NCI-H2029 treated with DMSO at 0.1 percent for 48 hours (cell line): ENCODE measurements around the gene SPC24.
"Not testable (repeated sequence)": the region's sequence is repeated elsewhere in the genome, so short reads cannot be mapped to it uniquely, and the experiment has no call there.

Source experiments
- DNase-seq: peaks from one replicate; lab custom pipeline; 2025; lab: John Stamatoyannopoulos, UW

The SPC24 gene

DNA sequence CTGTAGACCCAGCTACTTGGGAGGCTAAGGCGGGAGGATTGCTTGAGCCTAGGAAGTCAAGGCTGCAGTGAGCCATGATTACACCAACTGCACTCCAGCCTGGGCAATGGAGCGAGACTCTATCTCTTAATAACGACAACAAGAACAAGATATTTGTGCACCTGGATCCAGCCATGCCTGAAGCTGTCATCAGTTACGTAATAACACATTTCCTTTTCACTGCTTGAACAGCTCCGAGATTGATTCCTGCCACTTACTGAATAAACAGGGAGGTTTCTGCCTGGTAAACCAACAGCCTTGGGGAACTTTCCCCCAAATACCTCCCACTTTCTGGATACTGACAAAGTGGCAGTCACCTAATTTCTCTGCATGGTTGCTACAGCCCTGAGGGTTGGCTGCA, 36.4 kb upstream of the SPC24 start:
- DNase-seq = no peak

DNA sequence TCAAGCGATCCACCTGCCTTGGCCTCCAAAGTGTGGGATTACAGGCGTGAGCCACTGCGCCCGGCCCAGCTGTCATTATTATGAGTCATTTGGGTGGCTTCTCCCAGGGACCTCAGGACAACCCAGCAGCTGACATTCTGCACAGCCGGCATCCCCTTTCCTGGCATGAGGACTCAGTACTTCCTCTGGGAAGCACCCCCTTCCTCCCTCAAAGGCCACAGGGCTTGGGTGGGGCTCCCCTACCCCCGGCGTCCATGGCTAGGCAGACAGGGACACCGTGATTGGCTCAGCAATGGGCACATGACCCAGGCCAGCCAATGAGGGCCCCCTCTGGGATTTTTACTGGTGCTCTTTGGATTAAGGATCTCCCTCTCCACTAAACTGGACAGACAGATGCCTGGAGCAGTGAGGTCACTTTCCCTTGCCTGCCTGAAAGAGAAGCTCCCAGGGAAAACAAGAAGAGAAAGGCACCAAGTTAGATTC, 35.7 kb upstream of the SPC24 start:
- no peak for DNase-seq

DNA sequence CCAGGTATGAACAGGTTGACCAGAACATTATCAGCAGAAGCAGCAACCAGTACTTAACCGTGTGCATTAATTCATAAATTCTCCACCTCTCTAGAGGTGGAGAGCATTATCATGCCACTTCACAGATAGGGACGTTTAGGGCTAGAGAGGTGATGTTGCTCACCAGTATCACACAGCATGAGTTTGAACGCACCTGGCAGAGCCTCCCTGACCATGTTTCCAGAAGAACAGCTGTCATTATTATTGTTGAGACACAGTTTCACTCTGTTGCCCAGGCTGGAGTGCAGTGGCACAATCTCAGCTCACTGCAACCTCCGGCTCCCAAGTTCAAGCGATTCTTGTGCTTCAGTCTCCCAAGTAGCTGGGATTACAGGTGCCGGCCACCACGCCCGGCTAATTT, 34.9 kb upstream of the SPC24 start:
- no peak for DNase-seq

DNA sequence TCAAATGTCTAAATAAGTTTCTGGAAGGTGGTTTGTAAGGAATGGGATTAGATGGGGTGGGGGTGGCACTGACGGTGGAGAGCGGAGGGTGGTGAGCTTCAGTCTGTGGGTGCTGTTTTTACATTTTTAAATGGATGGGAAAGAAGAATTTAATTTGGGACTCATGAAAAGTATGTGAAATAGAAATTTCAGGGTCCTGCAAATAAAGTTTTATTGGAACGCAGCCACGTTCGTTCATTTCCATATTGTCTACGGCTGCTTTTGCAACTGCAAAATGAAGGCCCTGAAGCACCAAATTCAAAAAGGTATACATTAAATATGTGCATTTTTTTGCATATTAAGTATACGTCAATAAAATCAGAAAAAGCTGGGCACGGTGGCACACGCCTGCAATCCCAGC, 31.9 kb upstream of the SPC24 start:
- no peak for DNase-seq

DNA sequence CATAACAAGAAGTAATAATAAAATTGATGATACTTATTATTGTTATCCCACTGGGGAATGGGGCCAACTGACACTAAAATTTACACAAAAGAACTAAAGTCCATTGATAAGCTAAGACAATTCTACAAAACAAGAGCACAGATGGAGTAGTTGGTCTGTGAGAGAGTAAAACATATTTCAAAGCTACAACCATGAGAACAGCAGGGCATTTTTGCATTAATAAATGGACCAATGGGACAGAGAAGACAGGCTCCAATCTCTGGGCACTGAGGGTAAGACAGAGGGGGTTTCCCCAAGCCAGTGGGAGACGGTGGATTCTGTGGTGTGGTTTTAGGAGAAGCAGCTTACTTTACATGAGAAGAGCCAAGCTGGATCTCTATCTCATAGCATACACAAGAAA, 27.4 kb upstream of the SPC24 start:
- no peak for DNase-seq

DNA sequence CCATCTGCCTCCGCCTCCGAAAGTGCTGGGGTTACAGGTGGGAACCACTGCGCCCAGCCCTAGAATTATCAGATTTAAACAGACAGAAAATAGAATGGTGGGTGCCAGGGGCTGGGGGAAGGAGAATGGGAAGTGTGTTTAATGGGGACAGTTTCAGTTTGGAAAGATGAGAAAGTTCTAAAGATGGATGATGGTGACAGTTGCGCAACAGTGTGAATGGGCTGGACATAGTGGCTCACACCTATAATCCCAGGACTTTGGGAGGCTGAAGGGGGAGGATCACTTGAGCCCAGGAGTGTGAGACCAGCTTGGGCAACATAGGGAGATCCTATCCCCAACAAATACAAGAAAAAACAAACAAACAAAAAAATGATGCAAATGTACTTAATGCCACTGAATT, 25.9 kb upstream of the SPC24 start:
- DNase-seq = no peak

DNA sequence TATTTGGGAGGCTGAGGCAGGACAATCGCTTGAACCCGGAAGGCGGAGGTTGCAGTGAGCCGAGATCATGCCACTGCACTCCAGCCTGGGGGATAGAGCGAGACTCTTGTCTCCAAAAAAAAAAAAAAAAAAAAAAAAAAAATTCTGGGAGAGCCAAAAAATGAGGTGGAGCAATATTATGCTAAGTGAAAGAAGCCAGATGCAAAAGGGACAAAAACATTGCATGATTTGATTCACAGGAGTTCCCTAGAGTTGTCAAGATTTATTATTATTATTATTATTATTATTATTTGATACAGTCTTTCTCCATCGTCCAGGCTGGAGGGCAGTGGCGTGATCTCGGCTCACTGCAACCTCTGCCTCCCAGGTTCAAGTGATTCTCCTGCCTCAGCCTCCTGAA, 25.4 kb upstream of the SPC24 start:
- DNase-seq = not testable (repeated sequence)

DNA sequence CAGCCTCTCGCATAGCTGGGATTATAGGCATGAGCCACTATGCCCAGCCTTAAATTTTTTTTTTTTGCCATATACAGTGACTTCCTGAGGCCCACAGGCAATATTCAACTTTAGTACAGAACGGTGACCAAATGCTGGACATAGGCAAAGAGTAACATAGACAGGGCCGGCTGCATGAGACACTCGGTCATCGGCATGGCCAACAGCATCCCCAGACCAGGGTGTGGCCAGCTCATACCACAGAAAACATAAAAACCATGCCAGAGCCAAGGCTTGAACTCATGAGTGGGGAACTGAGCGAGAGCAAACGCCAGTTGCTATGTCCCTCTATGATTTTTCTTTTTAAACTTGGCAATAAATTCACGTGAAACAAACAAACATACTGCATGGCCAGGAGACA, 24.8 kb upstream of the SPC24 start:
- DNase-seq = no peak

DNA sequence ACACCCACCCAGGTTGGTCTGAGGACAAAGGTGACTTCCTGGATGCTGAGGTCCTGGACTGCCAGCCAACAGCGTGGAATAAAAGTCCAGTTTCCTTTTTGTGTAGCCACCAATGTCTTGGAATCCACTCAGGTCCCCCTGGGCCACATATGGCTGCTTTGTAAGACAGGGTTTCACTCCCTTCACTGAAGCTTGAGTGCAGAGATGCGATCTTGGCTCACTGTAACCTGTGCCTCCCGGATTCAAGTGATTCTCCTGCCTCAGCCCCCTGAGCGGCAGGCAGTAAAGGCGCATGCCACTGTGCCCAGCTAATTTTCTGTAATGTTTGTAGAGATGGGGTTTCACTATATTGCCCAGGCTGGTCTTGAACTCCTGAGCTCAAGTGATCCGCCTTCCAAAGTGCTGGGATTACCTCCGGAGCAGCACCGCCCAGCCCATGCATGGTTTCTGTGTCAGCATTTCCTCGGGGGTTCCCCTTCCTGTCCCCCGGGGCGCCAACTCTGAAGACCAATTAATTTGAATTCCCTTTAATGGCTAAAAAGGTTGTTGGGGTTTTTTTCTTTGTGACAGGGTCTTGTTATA, 24.2 kb upstream of the SPC24 start:
- no peak for DNase-seq

DNA sequence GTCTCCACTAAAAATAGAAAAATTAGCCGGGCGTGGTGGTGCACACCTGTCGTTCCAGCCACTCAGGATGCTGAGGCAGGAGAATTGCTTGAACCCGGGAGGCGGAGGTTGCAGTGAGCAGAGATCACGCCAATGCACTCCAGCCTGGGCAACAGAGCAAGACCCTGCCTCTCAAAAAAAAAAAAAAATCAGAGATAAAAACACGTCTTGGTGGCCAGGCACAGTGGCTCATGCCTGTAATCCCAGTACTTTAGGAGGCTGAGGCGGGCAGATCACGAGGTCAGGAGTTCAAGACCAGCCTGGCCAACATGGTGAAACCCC, 23.5 kb upstream of the SPC24 start:
- DNase-seq = not testable (repeated sequence)

DNA sequence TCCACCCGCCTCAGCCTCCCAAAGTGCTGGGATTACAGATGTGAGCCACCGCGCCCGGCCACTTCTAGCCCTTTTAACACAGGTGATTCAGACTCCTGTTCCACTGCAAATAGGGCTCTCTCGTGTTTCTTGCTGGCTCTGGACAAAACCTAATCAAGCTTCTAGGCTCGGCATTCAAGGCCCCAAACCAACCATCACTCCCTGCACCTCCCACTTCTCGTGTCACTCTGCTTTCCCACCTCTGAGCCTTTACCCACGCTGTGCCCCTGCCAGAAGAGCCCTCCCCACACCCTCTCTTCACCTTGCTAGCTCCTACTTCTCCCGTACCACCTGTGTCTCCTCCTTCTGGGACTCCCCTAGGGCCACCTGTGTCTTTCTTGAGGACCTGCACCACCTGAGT, 22.0 kb upstream of the SPC24 start:
- no peak for DNase-seq

DNA sequence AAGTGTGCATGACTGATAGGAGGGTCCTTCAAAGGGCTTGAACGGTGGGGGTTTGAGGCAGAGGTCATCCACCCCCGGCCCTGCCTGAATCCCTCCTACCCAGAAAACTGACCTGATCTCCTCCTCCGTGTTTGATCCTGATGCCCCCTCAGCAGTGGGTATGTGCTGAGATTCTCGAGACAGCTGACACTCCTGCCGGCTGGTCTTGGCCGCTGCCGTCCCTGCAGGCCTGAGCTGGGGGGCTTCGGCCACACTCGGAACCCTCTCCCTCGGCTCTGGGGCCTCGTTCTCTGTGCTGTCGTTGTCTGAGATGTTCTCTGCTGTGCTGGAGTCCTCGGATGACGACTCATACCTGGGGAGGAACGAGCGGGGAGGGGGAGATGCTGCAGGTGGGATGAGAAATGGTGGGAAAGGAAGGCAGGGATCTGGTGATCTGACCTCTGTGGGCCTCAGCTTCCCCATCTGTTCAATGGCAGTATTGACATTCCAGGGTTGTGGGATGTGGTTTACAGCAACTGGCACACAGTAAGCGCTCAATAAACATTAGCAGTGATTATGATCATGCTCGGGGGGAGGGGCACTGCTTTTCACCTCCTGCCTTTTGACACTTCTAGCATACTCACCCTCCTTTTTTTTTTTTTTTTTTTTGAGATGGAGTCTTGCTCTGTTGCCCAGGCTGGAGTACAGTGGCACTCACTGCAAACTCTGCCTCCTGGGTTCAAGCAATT, 21.0 kb upstream of the SPC24 start:
- DNase-seq = no peak

DNA sequence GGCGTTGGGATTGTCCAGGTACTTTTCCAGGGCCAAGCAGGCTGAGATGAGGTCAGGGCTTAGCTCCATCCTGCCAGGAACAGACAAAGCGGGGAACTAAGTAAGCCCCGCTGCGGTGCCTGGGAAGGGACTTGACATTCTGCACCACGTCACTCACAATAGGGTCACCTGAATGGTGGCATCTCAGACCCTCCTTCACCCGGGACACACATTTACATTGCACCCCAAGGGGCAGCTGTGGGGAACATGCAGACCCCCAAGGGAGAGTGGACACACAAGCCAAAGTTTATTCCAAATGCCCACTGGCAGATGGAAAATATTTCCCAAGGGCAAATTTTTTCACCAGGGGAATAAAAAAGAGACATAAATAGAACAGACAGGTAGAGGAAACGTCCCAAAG, 20.3 kb upstream of the SPC24 start:
- DNase-seq = no peak

DNA sequence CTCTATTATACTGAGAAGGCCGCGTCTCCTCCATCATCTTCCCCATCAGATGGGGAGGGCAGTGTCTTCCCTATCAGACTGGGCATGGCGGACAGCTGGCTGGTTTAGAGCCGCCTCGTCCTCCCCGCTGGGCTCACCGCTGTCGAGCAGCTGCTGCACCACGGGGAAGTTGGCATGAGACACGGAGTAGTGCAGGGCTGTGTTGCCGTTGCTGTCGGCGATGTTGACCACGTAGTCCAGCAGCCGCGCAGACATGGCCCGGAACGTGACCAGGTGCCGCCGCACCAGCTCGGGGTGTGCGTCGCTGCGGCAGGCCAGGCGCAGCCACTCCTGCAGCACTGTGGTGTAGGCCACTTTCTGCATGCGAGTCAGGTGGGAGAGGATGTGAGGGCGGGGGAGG, 18.8 kb upstream of the SPC24 start:
- no peak for DNase-seq

DNA sequence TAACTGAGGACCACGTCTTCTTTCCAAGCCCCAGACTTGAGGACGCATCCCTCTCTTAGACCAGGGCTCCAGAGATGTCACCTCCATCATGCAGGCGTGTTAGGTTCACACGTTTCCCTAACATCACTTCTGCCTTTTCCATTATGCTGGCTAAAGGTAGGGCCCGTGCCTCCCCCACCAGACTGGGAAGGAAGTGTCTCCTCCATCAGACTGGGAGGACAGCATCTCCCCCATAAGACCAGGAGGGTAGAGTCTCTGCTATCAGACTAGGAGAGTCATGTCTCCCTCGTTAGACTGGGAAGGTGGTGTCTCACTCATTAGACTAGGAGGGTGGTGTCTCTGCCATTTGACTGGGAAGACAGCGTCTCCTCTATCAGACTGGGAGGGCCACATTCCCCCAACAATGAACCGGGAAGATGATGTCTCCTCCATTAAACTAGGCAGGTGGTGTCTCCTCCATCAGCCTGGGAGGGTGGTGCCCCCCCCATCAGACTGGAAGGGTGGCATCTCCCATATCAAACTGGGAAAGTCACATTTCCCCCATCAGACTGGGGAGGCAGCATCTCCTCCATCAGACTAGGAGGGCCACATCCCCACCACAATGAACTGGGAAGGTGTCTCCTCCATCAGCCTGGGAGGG, 18.1 kb upstream of the SPC24 start:
- no peak for DNase-seq

DNA sequence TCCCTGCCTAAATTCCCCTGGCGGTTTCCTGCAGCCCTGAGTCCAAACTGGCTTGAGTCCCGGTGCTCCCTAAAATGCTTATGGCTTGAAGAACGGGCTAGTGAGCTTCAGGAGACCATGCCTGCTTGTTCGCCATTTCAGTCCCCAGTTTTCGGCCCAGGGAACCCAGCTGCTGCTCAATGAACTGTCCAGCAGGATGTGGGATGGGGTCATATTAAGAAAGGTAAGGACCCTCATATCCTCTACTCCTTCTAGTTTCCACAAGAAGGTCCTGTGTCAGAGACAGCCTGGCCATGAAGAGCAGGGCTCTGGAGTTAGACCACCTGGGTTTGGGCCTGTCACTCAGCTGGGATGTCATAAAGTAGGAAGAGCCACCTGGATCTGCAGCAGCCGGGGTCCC, 17.0 kb upstream of the SPC24 start:
- no peak for DNase-seq

DNA sequence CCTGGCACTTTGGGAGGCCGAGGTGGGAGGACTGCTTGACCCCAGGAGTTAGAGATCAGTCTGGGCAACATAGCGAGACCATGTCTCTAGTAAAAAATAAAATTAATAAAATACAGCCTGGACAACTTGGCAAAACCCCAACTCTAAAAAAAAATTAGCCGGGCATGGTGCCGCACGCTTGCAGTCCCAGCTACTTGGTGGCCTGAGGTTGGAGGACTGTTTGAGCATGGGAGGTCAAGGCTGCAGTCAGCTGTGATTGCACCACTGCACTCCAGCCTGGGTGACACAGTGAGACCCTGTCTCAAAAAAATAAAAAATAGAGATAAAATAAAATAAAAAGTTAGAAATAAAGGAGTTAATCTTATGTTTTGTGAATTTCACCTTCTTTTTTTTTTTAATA, 15.6 kb upstream of the SPC24 start:
- no peak for DNase-seq

DNA sequence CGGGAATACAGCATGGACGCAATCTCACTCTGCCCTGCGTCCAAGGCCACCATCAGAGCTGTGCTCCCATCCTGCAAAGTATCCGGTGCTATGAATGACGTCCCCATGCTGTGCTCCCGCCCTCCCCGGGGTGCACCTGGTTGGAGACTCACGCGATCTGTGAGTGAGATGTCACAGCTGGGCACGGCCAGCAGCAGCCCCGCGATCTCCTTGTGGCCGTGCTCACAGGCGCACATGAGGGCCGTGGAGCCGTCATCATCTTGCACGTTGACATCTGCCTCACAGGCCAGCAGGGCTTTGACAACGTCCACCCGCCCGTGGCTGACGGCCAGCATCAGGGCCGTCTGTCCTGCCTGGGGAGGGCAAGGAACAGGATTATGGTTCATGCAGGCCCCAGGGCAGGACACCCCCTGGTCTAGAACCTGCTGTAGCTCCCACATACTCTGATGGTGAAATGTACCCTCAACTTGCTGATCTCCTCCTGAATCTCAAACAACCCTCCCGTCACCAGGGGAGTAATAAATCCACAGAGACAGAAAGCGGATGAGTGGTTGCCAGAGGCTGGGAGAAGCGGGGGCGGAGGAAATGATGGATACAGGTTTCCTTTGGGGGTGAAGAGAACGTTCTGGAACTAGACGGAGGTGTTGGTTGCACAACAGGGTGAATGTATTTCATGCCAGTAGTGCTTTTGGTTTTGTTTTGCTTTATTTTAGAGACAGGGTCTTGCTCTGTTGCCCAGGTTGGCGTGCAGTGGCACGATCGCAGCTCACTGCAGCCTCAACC, 14.5 kb upstream of the SPC24 start:
- DNase-seq = no peak

DNA sequence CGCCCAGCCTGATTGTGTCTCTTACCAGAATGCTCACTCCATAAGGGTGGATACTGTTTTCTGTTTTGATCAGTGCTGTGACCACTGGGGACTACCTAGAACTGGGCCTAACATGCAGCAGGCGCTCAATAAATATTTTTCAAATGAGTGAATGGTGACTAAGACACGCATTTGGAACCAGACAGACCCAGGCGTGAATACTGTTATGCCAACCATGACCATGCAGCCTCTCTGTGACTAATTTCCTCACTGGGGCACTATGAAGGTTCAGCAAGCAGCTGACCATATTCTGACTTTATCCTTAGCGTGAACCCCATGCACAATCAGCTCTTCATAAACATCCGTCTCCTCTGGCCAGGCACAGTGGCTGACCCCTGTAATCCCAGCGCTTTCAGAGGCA, 13.0 kb upstream of the SPC24 start:
- no peak for DNase-seq

DNA sequence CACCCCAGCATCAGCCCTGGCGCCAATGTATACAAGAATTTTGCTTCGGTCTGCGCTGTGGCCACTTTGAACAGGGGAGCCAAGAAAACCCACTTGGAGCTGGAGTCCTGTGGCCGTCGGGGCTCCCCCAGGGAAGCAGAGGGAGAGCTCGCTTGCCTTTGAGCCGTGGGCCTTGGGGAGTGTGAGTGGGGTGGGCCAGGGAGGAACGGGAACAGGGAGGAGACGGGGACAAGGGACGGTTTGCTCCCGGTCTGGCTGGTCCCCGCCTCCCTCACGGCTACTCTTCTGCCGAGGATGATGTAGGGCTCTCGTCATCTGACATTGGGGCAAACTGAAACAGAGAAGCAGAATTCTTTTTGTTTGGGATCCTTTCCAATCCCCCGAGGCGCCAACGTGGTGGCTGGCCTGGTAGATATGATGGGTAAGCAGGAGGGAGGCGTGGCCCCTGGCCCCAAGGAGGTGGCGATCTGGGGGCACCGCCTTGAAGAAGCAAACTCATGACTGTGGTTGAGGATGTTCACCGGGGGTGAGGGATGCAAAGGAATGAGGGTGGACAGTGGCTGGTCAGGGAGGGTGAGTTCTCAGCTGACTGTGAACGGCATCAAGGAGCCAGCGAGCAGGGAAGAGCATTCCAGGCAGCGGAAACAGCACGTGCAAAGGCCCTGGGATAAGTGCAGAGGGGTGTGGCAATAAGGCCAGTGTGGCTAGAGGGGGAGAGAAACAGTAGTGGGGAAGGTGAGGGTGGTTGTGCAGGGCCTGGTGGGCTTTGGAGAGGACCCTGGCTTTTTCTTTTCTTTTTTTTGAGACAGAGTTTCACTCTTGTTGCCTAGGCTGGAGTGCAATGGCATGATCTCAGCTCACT, 10.9 kb upstream of the SPC24 start:
- DNase-seq = no peak

DNA sequence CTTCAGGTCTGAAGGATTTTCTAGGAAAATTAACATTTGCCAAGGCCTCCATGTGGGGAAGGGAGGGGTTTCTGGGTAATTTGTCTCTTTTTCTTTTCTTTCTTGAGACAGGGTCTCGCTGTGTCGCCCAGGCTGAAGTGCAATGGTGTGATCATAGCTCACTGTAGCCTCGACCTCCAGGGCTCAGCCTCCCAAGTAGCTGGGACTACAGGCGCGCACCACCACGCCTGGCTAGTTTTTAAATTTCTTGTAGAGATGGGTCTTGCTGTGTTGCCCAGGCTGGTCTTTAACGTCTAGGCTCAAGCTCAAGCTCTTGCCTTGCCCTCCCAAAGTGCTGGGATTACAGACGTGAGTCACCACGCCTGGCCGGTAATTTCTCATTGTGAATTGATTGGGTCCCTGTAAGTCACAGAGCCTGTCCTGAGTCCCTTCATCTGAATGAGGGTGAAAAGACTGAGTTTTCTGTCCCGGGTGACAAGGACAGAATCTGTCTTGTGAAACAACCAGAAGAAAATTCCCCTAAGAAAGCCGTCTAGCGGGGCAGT, 10.0 kb upstream of the SPC24 start:
- no peak for DNase-seq
